Measurements from ENCODE around the gene LILRB1.
"Not testable (repeated sequence)": the region's sequence is repeated elsewhere in the genome, so short reads cannot be mapped to it uniquely, and the experiment has no call there.

LILRB1 gene

GRCh38 chr19:54630782-54631181 is 498 bp downstream of the LILRB1 start:
- no peak for DNase-seq (ENCODE audit: low read depth in 1 of 2, low spot score in 1 of 2)
- TF ChIP-seq, protein P1, sequence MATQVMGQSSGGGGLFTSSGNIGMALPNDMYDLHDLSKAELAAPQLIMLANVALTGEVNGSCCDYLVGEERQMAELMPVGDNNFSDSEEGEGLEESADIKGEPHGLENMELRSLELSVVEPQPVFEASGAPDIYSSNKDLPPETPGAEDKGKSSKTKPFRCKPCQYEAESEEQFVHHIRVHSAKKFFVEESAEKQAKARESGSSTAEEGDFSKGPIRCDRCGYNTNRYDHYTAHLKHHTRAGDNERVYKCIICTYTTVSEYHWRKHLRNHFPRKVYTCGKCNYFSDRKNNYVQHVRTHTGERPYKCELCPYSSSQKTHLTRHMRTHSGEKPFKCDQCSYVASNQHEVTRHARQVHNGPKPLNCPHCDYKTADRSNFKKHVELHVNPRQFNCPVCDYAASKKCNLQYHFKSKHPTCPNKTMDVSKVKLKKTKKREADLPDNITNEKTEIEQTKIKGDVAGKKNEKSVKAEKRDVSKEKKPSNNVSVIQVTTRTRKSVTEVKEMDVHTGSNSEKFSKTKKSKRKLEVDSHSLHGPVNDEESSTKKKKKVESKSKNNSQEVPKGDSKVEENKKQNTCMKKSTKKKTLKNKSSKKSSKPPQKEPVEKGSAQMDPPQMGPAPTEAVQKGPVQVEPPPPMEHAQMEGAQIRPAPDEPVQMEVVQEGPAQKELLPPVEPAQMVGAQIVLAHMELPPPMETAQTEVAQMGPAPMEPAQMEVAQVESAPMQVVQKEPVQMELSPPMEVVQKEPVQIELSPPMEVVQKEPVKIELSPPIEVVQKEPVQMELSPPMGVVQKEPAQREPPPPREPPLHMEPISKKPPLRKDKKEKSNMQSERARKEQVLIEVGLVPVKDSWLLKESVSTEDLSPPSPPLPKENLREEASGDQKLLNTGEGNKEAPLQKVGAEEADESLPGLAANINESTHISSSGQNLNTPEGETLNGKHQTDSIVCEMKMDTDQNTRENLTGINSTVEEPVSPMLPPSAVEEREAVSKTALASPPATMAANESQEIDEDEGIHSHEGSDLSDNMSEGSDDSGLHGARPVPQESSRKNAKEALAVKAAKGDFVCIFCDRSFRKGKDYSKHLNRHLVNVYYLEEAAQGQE (IDR thresholded peaks at IDR 0.05; ENCODE audit: insufficient replicate concordance, low read depth), result no peak
- no peak for TF ChIP-seq GABPA (IDR thresholded peaks at IDR 0.05; ENCODE audit: low read depth)
- TF ChIP-seq CTCF (IDR thresholded peaks at IDR 0.05; ENCODE audit: insufficient read depth, low read length), result no peak
- no peak for TF ChIP-seq SPI1 (IDR thresholded peaks at IDR 0.05; ENCODE audit: borderline replicate concordance, low read depth)
- TF ChIP-seq POLR2AphosphoS5 (IDR thresholded peaks at IDR 0.05; ENCODE audit: low read depth), result no peak
- Histone ChIP-seq H3K27me3 (ENCODE audit: insufficient read depth, poor library complexity, severe bottlenecking) (no peaks in the 10 kb centered on the region), H3K4me3 (replicated peaks; ENCODE audit: insufficient read depth, low read length) (peak overlapping the region; percentile 44), H3K27ac (replicated peaks) (no peak overlapping the region)

DNA sequence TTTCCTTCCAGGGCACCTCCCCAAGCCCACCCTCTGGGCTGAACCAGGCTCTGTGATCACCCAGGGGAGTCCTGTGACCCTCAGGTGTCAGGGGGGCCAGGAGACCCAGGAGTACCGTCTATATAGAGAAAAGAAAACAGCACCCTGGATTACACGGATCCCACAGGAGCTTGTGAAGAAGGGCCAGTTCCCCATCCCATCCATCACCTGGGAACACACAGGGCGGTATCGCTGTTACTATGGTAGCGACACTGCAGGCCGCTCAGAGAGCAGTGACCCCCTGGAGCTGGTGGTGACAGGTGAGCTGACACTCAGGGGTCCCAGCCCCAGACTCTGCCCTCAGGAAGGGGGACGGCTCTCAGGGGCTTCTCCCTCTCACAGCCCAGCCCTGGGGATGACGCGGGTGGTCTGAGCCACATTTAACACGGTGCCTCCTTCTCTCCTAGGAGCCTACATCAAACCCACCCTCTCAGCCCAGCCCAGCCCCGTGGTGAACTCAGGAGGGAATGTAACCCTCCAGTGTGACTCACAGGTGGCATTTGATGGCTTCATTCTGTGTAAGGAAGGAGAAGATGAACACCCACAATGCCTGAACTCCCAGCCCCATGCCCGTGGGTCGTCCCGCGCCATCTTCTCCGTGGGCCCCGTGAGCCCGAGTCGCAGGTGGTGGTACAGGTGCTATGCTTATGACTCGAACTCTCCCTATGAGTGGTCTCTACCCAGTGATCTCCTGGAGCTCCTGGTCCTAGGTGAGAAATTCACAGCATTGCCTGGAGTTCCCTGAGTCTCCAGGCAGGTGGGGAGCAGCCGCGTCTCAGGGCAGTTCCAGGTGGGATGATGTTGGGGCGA is 1.4 kb downstream of the LILRB1 start:
- not testable (repeated sequence) for H3K27me3 ChIP-seq (ENCODE audit: insufficient read depth, poor library complexity, severe bottlenecking); H3K4me3 ChIP-seq (replicated peaks; ENCODE audit: insufficient read depth, low read length); DNase-seq (ENCODE audit: low read depth in 1 of 2, low spot score in 1 of 2); H3K27ac ChIP-seq (replicated peaks)

GRCh38 chr19:54632517-54632916 is 2.2 kb downstream of the LILRB1 start:
- not testable (repeated sequence) for H3K27ac ChIP-seq (replicated peaks); DNase-seq (ENCODE audit: low read depth in 1 of 2, low spot score in 1 of 2); H3K4me3 ChIP-seq (replicated peaks; ENCODE audit: insufficient read depth, low read length); H3K27me3 ChIP-seq (ENCODE audit: insufficient read depth, poor library complexity, severe bottlenecking)

DNA sequence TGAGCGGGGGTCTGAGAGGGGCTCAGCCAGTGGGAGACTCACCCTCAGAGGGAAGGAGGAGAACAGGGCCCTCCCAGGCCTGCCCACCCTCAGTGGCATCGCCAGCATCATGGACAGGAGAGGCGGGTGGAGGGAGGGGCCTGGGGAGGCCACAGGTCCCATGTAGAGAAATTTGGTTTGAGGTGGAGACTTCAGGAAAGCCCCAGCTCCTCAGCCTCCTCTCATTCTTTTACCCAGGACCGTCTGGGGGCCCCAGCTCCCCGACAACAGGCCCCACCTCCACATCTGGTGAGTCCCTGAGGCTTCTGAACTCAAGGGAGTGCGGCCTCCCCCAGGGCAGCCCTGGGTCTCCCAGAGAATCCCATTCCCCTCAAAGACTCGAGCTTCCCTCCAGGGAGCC is 3.1 kb downstream of the LILRB1 start:
- DNase-seq (ENCODE audit: low read depth in 1 of 2, low spot score in 1 of 2), result no peak
- TF ChIP-seq GABPA (IDR thresholded peaks at IDR 0.05; ENCODE audit: low read depth), result no peak
- TF ChIP-seq SPI1 (IDR thresholded peaks at IDR 0.05; ENCODE audit: borderline replicate concordance, low read depth), result no peak
- TF ChIP-seq, protein P1 (IDR thresholded peaks at IDR 0.05; ENCODE audit: insufficient replicate concordance, low read depth), result no peak
- TF ChIP-seq CTCF (IDR thresholded peaks at IDR 0.05; ENCODE audit: insufficient read depth, low read length), result no peak
- no peak for TF ChIP-seq POLR2AphosphoS5 (IDR thresholded peaks at IDR 0.05; ENCODE audit: low read depth)
- no peak overlapping the region for H3K27ac ChIP-seq (replicated peaks)
- no peaks in the 10 kb centered on the region for H3K27me3 ChIP-seq (ENCODE audit: insufficient read depth, poor library complexity, severe bottlenecking)
- no peak overlapping the region for H3K4me3 ChIP-seq (replicated peaks; ENCODE audit: insufficient read depth, low read length)

- H3K27ac ChIP-seq (replicated peaks); H3K27me3 ChIP-seq (ENCODE audit: insufficient read depth, poor library complexity, severe bottlenecking); H3K4me3 ChIP-seq (replicated peaks; ENCODE audit: insufficient read depth, low read length); DNase-seq (ENCODE audit: low read depth in 1 of 2, low spot score in 1 of 2): not testable (repeated sequence)
Observed at GRCh38 chr19:54636081-54636480, 5.8 kb downstream of the LILRB1 start.
